NCI-H460 (cell line): ENCODE measurements around the gene PPP1R13B. TPM values are rescaled to one million over a fixed set of nuclear protein-coding genes. Genes with fewer than 3 reads are reported as not detected.

Experiments used
- DNase-seq: peaks from one replicate; pipeline ENCODE4 v3.0.0-alpha.2; 2016; ENCODE audit warnings: low read depth; ENCODE audit errors: extremely low read depth
- total RNA-seq: library from RNA; depleted of rRNA; stranded (reverse); fragments of >200 nt; shearing (Covaris generic); gene quantifications from 2 replicates; pipeline ENCODE4 v1.2.3, GENCODE V29; 2014

The PPP1R13B gene
- total RNA-seq, 1 experiment from 2014 or later, result 1.4 TPM

GRCh38 chr14:103746701-103747100 lies 100.7 kb downstream of the PPP1R13B start:
- DNase-seq, result no peak

- DNase-seq, result no peak
These were observed 102.0 kb downstream of the PPP1R13B start for GRCh38 chr14:103745424-103745823.

GRCh38 chr14:103744621-103745395 lies 102.6 kb downstream of the PPP1R13B start:
- no peak for DNase-seq

GRCh38 chr14:103743691-103744090 lies 103.7 kb downstream of the PPP1R13B start:
- no peak for DNase-seq

- no peak for DNase-seq
These were observed 104.7 kb downstream of the PPP1R13B start for GRCh38 chr14:103742499-103743255.

GRCh38 chr14:103741876-103742275 lies 105.5 kb downstream of the PPP1R13B start:
- no peak for DNase-seq

GRCh38 chr14:103740991-103741689 lies 106.2 kb downstream of the PPP1R13B start:
- DNase-seq, result no peak

GRCh38 chr14:103739793-103740501 lies 107.4 kb downstream of the PPP1R13B start:
- no peak for DNase-seq

GRCh38 chr14:103739466-103739792 lies 107.9 kb downstream of the PPP1R13B start:
- DNase-seq, result no peak

GRCh38 chr14:103738701-103739451 lies 108.5 kb downstream of the PPP1R13B start:
- no peak for DNase-seq

- DNase-seq, result no peak
These were observed 109.2 kb downstream of the PPP1R13B start for GRCh38 chr14:103738166-103738565.

GRCh38 chr14:103737432-103738045 lies 109.8 kb downstream of the PPP1R13B start:
- no peak for DNase-seq

- no peak for DNase-seq
These were observed 110.6 kb downstream of the PPP1R13B start for GRCh38 chr14:103736546-103737431.

- no peak for DNase-seq
These were observed 111.4 kb downstream of the PPP1R13B start for GRCh38 chr14:103735815-103736545.

GRCh38 chr14:103735439-103735814 lies 111.9 kb downstream of the PPP1R13B start:
- no peak for DNase-seq

GRCh38 chr14:103735022-103735421 lies 112.4 kb downstream of the PPP1R13B start:
- no peak for DNase-seq

- no peak for DNase-seq
These were observed 113.1 kb downstream of the PPP1R13B start for GRCh38 chr14:103734081-103734888.
